ENCODE data around the gene LRRC39.

GRCh38 chr1:100107696-100108095, 70.4 kb downstream of the LRRC39 start:
- TF ChIP-seq POLR2A (IDR thresholded peaks at IDR 0.05) (no peak), CTCF (IDR thresholded peaks at IDR 0.05) (no peak)
